A549 (cell line): ENCODE data around the gene SOX11.
"Not testable (repeated sequence)": the region's sequence is repeated elsewhere in the genome, so short reads cannot be mapped to it uniquely, and the experiment has no call there.

Source experiments
- CBX2 ChIP-seq: fragments of 200-600 bp; sonication (generic); IDR thresholded peaks from 2 replicates; pipeline ENCODE4 v1.6.1; 2016; ENCODE audit warnings: low read depth, mild to moderate bottlenecking, borderline replicate concordance
- CEBPB ChIP-seq, 2 experiments: fragments of >200 bp in 1 of 2; sonication (Bioruptor Twin) in 1 of 2; formaldehyde crosslinking in 1 of 2; IDR thresholded peaks; 2 replicates each; pipeline ENCODE4 v1.6.1; 2012 to 2016
- CHD4 ChIP-seq: fragments of 200-600 bp; sonication (generic); IDR thresholded peaks from 2 replicates; pipeline ENCODE4 v1.6.1; 2016; ENCODE audit warnings: antibody characterized with exemption, mild to moderate bottlenecking, borderline replicate concordance
- CTCF ChIP-seq: fragments of >200 bp; sonication (Bioruptor Twin); formaldehyde crosslinking; IDR thresholded peaks from 3 replicates; pipeline ENCODE4 v1.5.1; 2016
- ELK1 ChIP-seq: fragments of 150-350 bp; IDR thresholded peaks from 2 replicates; pipeline ENCODE4 v1.6.1; 2014; ENCODE audit warnings: low read depth, mild to moderate bottlenecking, low read length
- EP300 ChIP-seq, 2 experiments: fragments of >200 bp; sonication (Bioruptor Twin); formaldehyde crosslinking; IDR thresholded peaks; 2 replicates in 1 of 2; 3 replicates in 1 of 2; pipeline ENCODE4 v1.6.1; 2016 to 2017
- JUN ChIP-seq, 2 experiments: fragments of >200 bp; sonication (Bioruptor Twin); formaldehyde crosslinking; IDR thresholded peaks; 2 replicates in 1 of 2; 3 replicates in 1 of 2; pipeline ENCODE4 v1.6.1; 2016 to 2017
- JUNB ChIP-seq: fragments of >200 bp; sonication (Bioruptor Twin); formaldehyde crosslinking; IDR thresholded peaks from 2 replicates; pipeline ENCODE4 v1.6.1; 2016
- NR3C1 ChIP-seq: fragments of >200 bp; sonication (Bioruptor Twin); formaldehyde crosslinking; IDR thresholded peaks from 3 replicates; pipeline ENCODE4 v1.6.1; 2017
- POLR2A ChIP-seq: IDR thresholded peaks from 2 replicates; pipeline ENCODE4 v1.6.1; 2012; ENCODE audit warnings: mild to moderate bottlenecking, low read length
- RAD21 ChIP-seq, 2 experiments: fragments of >200 bp in 1 of 2; sonication (Bioruptor Twin) in 1 of 2; formaldehyde crosslinking in 1 of 2; IDR thresholded peaks in 1 of 2; conservative IDR thresholded peaks in 1 of 2; 2 replicates in 1 of 2; 3 replicates in 1 of 2; pipeline ENCODE4 v1.6.1; 2012 to 2018; ENCODE audit warnings: inconsistent platforms in 1 of 2
- SREBF2 ChIP-seq: fragments of 450-650 bp; IDR thresholded peaks from 2 replicates; pipeline ENCODE4 v1.6.1; 2014; ENCODE audit warnings: mild to moderate bottlenecking, moderate library complexity

DNA sequence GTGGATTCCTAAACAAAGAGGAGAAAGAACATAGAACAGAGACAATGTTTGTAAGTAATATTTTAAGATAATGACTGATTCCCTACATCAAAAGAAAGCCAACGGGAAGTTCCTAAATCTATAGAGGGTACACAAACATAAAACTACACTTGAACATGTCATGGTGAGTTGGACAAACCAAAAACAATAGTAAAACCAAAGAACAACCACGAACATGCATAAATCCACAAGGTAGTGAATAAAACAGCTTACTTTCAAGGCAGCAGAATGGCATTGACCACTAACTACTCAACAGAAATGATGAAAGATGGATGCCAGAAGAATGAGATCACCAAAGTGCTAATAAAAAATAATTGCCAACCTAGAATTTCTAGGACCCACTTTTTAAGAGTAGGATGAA is 39.5 kb upstream of the SOX11 start:
- not testable (repeated sequence) for TF ChIP-seq CTCF; EP300 (IDR thresholded peaks at IDR 0.05); JUN (IDR thresholded peaks at IDR 0.05); NR3C1; CHD4; CEBPB (IDR thresholded peaks at IDR 0.05); RAD21 (conservative IDR thresholded peaks at IDR 0.05 in 1 of 2, IDR thresholded peaks at IDR 0.05 in 1 of 2); POLR2A; SREBF2; ELK1; JUNB; CBX2
